Measurements from ENCODE around the gene KLHL12. TPM values are rescaled to one million over a fixed set of nuclear protein-coding genes. Genes with fewer than 3 reads are reported as not detected.

Gene KLHL12
- total and polyA plus RNA-seq, 10 of the 15 experiments (the other 5 are each of a cell fraction or from before 2014, with no cell fraction given), result 16.0 to 53.8 (median 30.3) TPM

DNA sequence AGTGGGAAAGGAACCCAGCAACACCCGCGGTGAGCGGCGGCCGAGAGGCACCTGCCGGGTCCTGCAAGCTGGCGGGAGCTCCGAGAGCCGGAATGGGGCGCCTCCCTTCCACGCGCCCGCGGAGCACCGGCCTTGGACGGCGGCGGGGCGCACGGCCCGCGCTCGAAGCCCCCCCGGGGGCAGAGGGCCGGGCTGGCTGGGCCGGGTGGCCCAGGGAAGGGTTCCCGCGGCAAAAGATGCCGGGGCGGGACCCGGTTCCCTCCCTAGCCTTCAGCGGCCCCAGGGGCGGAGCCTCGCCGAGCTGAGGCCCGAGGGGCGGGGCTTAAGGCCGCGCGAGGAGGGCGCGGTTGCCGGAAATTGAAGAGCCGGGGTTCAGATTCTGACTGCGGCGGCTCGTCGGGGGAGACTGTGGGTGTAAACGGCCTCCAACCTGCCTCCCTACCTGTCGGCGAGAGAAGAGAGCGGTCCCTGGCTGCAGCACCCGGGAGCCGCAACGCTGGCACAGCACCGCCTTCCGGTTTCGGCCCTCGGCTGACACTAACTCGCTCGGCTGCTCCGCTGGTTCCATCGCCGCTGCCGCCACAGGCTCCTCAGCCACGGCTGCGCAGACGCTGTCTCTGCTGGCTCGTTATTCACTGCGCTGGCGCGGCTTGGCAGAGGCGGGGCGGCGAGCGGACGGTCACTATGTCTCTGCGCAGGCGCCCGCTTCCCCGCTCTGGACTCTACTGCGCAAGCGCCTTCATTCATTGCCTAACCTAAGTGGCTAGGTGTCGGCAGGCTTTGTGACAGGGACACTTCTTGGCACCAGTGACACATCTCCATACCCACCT is 38.3 kb downstream of the KLHL12 start, which contains the start of gene RABIF (continued):
- TF ChIP-seq, protein P1, sequence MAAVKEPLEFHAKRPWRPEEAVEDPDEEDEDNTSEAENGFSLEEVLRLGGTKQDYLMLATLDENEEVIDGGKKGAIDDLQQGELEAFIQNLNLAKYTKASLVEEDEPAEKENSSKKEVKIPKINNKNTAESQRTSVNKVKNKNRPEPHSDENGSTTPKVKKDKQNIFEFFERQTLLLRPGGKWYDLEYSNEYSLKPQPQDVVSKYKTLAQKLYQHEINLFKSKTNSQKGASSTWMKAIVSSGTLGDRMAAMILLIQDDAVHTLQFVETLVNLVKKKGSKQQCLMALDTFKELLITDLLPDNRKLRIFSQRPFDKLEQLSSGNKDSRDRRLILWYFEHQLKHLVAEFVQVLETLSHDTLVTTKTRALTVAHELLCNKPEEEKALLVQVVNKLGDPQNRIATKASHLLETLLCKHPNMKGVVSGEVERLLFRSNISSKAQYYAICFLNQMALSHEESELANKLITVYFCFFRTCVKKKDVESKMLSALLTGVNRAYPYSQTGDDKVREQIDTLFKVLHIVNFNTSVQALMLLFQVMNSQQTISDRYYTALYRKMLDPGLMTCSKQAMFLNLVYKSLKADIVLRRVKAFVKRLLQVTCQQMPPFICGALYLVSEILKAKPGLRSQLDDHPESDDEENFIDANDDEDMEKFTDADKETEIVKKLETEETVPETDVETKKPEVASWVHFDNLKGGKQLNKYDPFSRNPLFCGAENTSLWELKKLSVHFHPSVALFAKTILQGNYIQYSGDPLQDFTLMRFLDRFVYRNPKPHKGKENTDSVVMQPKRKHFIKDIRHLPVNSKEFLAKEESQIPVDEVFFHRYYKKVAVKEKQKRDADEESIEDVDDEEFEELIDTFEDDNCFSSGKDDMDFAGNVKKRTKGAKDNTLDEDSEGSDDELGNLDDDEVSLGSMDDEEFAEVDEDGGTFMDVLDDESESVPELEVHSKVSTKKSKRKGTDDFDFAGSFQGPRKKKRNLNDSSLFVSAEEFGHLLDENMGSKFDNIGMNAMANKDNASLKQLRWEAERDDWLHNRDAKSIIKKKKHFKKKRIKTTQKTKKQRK (IDR thresholded peaks at IDR 0.05; ENCODE audit: low read depth, low read length), result no peak
- TF ChIP-seq, protein P2, sequence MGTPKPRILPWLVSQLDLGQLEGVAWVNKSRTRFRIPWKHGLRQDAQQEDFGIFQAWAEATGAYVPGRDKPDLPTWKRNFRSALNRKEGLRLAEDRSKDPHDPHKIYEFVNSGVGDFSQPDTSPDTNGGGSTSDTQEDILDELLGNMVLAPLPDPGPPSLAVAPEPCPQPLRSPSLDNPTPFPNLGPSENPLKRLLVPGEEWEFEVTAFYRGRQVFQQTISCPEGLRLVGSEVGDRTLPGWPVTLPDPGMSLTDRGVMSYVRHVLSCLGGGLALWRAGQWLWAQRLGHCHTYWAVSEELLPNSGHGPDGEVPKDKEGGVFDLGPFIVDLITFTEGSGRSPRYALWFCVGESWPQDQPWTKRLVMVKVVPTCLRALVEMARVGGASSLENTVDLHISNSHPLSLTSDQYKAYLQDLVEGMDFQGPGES (IDR thresholded peaks at IDR 0.05), result no peak
- TF ChIP-seq, protein P3, sequence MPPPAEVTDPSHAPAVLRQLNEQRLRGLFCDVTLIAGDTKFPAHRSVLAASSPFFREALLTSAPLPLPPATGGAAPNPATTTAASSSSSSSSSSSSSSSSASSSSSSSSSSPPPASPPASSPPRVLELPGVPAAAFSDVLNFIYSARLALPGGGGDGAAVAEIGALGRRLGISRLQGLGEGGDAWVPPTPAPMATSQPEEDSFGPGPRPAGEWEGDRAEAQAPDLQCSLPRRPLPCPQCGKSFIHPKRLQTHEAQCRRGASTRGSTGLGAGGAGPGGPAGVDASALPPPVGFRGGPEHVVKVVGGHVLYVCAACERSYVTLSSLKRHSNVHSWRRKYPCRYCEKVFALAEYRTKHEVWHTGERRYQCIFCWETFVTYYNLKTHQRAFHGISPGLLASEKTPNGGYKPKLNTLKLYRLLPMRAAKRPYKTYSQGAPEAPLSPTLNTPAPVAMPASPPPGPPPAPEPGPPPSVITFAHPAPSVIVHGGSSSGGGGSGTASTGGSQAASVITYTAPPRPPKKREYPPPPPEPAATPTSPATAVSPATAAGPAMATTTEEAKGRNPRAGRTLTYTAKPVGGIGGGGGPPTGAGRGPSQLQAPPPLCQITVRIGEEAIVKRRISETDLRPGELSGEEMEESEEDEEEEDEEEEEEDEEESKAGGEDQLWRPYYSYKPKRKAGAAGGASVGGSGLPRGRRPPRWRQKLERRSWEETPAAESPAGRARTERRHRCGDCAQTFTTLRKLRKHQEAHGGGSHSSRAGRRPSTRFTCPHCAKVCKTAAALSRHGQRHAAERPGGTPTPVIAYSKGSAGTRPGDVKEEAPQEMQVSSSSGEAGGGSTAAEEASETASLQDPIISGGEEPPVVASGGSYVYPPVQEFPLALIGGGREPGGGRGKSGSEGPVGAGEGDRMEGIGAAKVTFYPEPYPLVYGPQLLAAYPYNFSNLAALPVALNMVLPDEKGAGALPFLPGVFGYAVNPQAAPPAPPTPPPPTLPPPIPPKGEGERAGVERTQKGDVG (CRISPR knock-in tag; IDR thresholded peaks at IDR 0.05), result no peak
- TF ChIP-seq SPI1 (IDR thresholded peaks at IDR 0.05; ENCODE audit: borderline replicate concordance, insufficient read depth, low read depth, low read length), result no peak
- TF ChIP-seq, protein P4, sequence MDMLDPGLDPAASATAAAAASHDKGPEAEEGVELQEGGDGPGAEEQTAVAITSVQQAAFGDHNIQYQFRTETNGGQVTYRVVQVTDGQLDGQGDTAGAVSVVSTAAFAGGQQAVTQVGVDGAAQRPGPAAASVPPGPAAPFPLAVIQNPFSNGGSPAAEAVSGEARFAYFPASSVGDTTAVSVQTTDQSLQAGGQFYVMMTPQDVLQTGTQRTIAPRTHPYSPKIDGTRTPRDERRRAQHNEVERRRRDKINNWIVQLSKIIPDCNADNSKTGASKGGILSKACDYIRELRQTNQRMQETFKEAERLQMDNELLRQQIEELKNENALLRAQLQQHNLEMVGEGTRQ (IDR thresholded peaks at IDR 0.05; ENCODE audit: borderline replicate concordance, low read depth, low read length), result no peak
- TF ChIP-seq, protein P5, sequence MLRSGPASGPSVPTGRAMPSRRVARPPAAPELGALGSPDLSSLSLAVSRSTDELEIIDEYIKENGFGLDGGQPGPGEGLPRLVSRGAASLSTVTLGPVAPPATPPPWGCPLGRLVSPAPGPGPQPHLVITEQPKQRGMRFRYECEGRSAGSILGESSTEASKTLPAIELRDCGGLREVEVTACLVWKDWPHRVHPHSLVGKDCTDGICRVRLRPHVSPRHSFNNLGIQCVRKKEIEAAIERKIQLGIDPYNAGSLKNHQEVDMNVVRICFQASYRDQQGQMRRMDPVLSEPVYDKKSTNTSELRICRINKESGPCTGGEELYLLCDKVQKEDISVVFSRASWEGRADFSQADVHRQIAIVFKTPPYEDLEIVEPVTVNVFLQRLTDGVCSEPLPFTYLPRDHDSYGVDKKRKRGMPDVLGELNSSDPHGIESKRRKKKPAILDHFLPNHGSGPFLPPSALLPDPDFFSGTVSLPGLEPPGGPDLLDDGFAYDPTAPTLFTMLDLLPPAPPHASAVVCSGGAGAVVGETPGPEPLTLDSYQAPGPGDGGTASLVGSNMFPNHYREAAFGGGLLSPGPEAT (IDR thresholded peaks at IDR 0.05; ENCODE audit: low read depth), result peak; percentile 62; the same call in 1 of the 2 replicates
- no peak for TF ChIP-seq NFXL1 (IDR thresholded peaks at IDR 0.05; ENCODE audit: borderline replicate concordance)
- peak; percentile 87 for TF ChIP-seq DPF2 (IDR thresholded peaks at IDR 0.05)
- TF ChIP-seq ZZZ3 (IDR thresholded peaks at IDR 0.05; ENCODE audit: control insufficient read depth, insufficient read length, low read depth), result no peak
- TF ChIP-seq PML (IDR thresholded peaks at IDR 0.05; ENCODE audit: low read length), result peak; percentile 98
- TF ChIP-seq MTA3 (IDR thresholded peaks at IDR 0.05; ENCODE audit: borderline replicate concordance, low read length), result no peak
- TF ChIP-seq, protein P6, sequence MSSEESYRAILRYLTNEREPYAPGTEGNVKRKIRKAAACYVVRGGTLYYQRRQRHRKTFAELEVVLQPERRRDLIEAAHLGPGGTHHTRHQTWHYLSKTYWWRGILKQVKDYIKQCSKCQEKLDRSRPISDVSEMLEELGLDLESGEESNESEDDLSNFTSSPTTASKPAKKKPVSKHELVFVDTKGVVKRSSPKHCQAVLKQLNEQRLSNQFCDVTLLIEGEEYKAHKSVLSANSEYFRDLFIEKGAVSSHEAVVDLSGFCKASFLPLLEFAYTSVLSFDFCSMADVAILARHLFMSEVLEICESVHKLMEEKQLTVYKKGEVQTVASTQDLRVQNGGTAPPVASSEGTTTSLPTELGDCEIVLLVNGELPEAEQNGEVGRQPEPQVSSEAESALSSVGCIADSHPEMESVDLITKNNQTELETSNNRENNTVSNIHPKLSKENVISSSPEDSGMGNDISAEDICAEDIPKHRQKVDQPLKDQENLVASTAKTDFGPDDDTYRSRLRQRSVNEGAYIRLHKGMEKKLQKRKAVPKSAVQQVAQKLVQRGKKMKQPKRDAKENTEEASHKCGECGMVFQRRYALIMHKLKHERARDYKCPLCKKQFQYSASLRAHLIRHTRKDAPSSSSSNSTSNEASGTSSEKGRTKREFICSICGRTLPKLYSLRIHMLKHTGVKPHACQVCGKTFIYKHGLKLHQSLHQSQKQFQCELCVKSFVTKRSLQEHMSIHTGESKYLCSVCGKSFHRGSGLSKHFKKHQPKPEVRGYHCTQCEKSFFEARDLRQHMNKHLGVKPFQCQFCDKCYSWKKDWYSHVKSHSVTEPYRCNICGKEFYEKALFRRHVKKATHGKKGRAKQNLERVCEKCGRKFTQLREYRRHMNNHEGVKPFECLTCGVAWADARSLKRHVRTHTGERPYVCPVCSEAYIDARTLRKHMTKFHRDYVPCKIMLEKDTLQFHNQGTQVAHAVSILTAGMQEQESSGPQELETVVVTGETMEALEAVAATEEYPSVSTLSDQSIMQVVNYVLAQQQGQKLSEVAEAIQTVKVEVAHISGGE (CRISPR knock-in tag; IDR thresholded peaks at IDR 0.05), result no peak
- TF ChIP-seq NFYB (IDR thresholded peaks at IDR 0.05; ENCODE audit: insufficient read depth, low read depth, low read length), result no peak
- no peak for TF ChIP-seq SUZ12 (IDR thresholded peaks at IDR 0.05; ENCODE audit: unreplicated experiment)
